ENCODE results near the gene IPO9. TPM values are rescaled to one million over a fixed set of nuclear protein-coding genes. Genes with fewer than 3 reads are reported as not detected.

The IPO9 gene
- total RNA-seq, 2 donors from 2014 or later, result 11.7 to 12.2 TPM

DNA sequence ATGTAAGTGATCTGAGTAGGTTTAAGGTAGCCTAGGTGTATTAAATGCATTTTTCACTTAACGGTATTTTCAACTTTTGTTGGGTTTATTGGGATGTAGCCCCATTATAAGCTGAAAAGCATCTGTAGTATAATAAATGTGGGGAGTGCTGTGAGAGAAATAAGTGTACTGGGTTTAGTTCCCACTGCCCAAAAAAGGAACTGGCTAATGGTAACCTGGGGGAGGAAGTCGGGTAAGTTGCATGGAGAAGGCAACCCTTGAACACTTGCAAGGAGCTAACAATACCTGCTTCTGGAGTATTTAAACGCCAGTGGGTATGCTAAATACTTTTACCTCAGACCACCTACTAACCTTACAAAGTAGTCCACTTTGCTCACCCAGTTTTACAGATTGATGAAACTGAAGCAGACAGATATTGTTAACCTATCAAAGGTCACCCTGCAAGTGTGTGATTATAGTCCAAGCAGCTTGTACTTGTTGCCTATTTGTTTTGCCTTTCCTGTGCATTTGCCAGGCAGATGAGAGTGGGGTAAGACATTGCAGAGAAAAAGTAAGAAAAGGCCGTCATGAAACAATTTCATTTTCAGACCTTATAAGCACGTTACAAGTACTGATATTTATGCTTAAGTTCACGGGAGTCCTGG lies 52.1 kb downstream of the IPO9 start:
- intact Hi-C loops (cut with DNase I), result no loop called here
- ATAC-seq, result no peak
- DNase-seq, result no peak
- no peak overlapping the region for H3K27ac ChIP-seq
- no peak overlapping the region for H3K4me3 ChIP-seq
- TF ChIP-seq, protein P1, sequence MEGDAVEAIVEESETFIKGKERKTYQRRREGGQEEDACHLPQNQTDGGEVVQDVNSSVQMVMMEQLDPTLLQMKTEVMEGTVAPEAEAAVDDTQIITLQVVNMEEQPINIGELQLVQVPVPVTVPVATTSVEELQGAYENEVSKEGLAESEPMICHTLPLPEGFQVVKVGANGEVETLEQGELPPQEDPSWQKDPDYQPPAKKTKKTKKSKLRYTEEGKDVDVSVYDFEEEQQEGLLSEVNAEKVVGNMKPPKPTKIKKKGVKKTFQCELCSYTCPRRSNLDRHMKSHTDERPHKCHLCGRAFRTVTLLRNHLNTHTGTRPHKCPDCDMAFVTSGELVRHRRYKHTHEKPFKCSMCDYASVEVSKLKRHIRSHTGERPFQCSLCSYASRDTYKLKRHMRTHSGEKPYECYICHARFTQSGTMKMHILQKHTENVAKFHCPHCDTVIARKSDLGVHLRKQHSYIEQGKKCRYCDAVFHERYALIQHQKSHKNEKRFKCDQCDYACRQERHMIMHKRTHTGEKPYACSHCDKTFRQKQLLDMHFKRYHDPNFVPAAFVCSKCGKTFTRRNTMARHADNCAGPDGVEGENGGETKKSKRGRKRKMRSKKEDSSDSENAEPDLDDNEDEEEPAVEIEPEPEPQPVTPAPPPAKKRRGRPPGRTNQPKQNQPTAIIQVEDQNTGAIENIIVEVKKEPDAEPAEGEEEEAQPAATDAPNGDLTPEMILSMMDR (IDR thresholded peaks at IDR 0.05), result no peak
- TF ChIP-seq POLR2A (IDR thresholded peaks at IDR 0.05), result no peak
- no peaks in the 10 kb centered on the region for H3K27me3 ChIP-seq
- H3K9me3 ChIP-seq, result no peaks in the 10 kb centered on the region
- H3K36me3 ChIP-seq (replicated peaks in 1 of 2; ENCODE audit: insufficient read depth in 1 of 2, low read depth in 2 of 2), result no peaks in the 10 kb centered on the region
- peaks cover 16% of the 10 kb centered on the region for H3K4me1 ChIP-seq
- WGBS, 2 donors, result 61 to 65% methylated on average over 6 of the region's 6 CpGs

DNA sequence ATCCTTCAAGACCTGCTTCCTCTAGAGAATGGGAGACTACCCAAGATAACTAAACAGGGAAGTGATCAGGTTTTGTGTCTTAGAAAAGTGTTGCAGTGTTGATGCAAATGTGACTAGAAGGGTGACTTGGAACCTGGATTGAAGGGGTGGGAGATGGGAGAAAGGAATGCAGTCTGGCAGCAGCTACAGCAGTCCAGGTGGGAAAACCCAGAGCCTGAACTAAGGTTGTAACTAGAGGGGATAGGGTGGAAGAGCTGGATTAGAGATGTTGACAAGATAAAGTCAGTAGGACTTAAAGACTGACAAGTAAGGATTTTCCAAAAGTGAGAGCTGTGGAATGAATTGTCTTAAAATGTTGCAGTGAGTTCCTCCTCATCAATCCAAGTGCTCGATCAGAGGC lies 52.7 kb downstream of the IPO9 start:
- H3K9me3 ChIP-seq, result no peaks in the 10 kb centered on the region
- no peak overlapping the region for H3K4me3 ChIP-seq
- no peak for ATAC-seq
- no peak for DNase-seq
- H3K27ac ChIP-seq, result no peak overlapping the region
- 64 to 87% methylated on average over 1 of the region's 1 CpG for WGBS, 2 donors
- H3K27me3 ChIP-seq, result no peaks in the 10 kb centered on the region
- intact Hi-C loops (cut with DNase I), result no loop called here
- H3K4me1 ChIP-seq, result peaks cover 16% of the 10 kb centered on the region
- no peaks in the 10 kb centered on the region for H3K36me3 ChIP-seq (replicated peaks in 1 of 2; ENCODE audit: insufficient read depth in 1 of 2, low read depth in 2 of 2)
- TF ChIP-seq, protein P1 (IDR thresholded peaks at IDR 0.05), result no peak
- TF ChIP-seq POLR2A (IDR thresholded peaks at IDR 0.05), result no peak

DNA sequence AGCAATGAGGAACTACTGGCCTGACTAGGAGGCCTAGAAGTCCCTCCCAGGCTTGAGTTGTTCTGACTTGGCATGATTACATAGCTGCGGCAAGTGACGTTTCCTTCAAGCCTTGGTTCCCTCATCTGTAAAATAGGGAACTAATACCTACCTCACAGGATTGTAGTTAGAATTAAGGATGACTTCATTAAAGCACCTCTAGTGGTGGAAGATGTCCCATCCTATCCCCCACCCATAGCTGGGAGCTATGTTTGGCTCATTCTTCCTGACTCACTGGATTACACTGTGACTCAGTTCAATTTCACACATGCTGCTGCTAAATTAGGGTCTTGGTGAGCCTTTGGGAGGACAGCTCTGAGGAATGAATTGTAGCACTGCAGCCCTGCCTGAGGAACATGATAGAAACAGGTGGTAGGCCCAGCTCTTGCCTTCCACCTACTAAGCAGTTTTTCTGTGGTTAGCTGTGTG lies 53.7 kb downstream of the IPO9 start:
- no peaks in the 10 kb centered on the region for H3K36me3 ChIP-seq (replicated peaks in 1 of 2; ENCODE audit: insufficient read depth in 1 of 2, low read depth in 2 of 2)
- no peaks in the 10 kb centered on the region for H3K9me3 ChIP-seq
- no peak overlapping the region for H3K27ac ChIP-seq
- ATAC-seq (no peak), DNase-seq (peak in 1 of 4 donors; percentile 49)
- H3K27me3 ChIP-seq, result no peaks in the 10 kb centered on the region
- intact Hi-C loops (cut with DNase I), result no loop called here
- H3K4me1 ChIP-seq, result peaks cover 16% of the 10 kb centered on the region
- H3K4me3 ChIP-seq, result no peak overlapping the region
- WGBS, 2 donors, result 66 to 72% methylated on average over 2 of the region's 2 CpGs
- TF ChIP-seq POLR2A (IDR thresholded peaks at IDR 0.05), result no peak
- TF ChIP-seq, protein P1 (IDR thresholded peaks at IDR 0.05), result no peak

DNA sequence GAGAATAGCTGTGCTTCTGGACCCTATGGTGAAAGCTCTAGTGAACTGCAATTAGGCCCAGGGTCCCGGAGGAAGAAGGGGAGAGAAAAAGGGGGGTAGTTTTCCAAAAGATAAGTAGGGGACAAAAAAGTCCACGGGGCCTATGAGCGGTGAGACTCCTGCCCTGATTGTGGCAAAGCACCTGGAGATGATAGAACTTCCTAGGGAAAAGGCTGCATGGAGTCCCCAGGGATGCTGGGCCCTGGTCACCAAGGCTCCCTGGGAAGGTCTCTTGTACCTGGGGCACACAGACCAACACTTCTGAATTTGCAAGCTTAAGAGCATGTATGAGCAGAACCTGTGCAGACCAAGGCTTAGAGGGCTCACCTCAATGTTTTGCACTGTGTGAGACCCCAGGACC lies 54.3 kb downstream of the IPO9 start:
- peaks cover 16% of the 10 kb centered on the region for H3K4me1 ChIP-seq
- H3K36me3 ChIP-seq (replicated peaks in 1 of 2; ENCODE audit: insufficient read depth in 1 of 2, low read depth in 2 of 2), result no peaks in the 10 kb centered on the region
- no peaks in the 10 kb centered on the region for H3K9me3 ChIP-seq
- intact Hi-C loops (cut with DNase I), result no loop called here
- no peak for DNase-seq
- WGBS, 2 donors, result 66 to 78% methylated on average over 3 of the region's 3 CpGs
- no peaks in the 10 kb centered on the region for H3K27me3 ChIP-seq
- H3K4me3 ChIP-seq, result no peak overlapping the region
- TF ChIP-seq, protein P1 (IDR thresholded peaks at IDR 0.05), result no peak
- TF ChIP-seq POLR2A (IDR thresholded peaks at IDR 0.05), result no peak
- ATAC-seq, result no peak
- H3K27ac ChIP-seq, result peak overlapping the region in 1 of 4 donors; percentile 40

DNA sequence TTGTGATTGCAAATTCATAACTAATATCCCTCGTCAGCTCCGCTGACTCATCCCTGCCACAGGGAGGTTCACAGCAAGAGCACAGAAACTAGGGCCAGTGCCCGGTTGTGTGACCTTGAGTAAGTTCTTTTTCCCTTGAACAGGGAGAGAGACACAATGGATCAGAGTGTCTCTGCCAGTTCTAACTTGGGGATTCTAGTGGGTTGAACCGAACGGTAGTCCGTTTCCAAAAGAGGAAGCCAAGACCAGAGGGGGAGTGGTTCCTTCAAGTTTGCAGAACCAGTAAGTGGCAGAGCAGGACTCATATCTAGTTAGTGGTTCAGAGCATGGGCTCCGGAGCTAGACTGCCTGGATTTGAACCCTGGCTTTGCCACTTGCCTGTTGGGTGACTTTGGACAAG lies 54.8 kb downstream of the IPO9 start:
- TF ChIP-seq, protein P1 (IDR thresholded peaks at IDR 0.05), result no peak
- no peak for TF ChIP-seq POLR2A (IDR thresholded peaks at IDR 0.05)
- H3K4me1 ChIP-seq, result peaks cover 18% of the 10 kb centered on the region
- peak overlapping the region in 2 of 4 donors; percentile 40 to 48 for H3K27ac ChIP-seq
- WGBS, 2 donors, result 12 to 15% methylated on average over 7 of the region's 7 CpGs
- ATAC-seq, result peak; percentile 41
- no peaks in the 10 kb centered on the region for H3K9me3 ChIP-seq
- no peak overlapping the region for H3K4me3 ChIP-seq
- no peaks in the 10 kb centered on the region for H3K36me3 ChIP-seq (replicated peaks in 1 of 2; ENCODE audit: insufficient read depth in 1 of 2, low read depth in 2 of 2)
- no peaks in the 10 kb centered on the region for H3K27me3 ChIP-seq
- intact Hi-C loops (cut with DNase I), result no loop called here
- DNase-seq, result peak; percentile 46 to 66 (median 54)
